DLD1 (cell line): ENCODE results near the gene DVL2.
"Not testable (repeated sequence)": the region's sequence is repeated elsewhere in the genome, so short reads cannot be mapped to it uniquely, and the experiment has no call there.

Experiments
- in situ Hi-C: cut with HindIII; loops from 2 replicates; pipeline ENCODE4 v1.10.0; 2017; ENCODE audit warnings: low sequenced_read_pairs

DVL2 gene

GRCh38 chr17:7204336-7204735 is 30.0 kb downstream of the DVL2 start:
- in situ Hi-C loops, result no loop called here

- in situ Hi-C loops, result no loop called here
Measured at GRCh38 chr17:7203391-7203790, 30.9 kb downstream of the DVL2 start.

GRCh38 chr17:7196651-7197401 is 37.5 kb downstream of the DVL2 start:
- in situ Hi-C loops, result no loop called here

- in situ Hi-C loops, result no loop called here
Measured at GRCh38 chr17:7195971-7196370, 38.3 kb downstream of the DVL2 start.

GRCh38 chr17:7192271-7192937 is 41.9 kb downstream of the DVL2 start:
- in situ Hi-C loops, result no loop called here

GRCh38 chr17:7191571-7192270 is 42.6 kb downstream of the DVL2 start:
- in situ Hi-C loops, result no loop called here

- in situ Hi-C loops, result no loop called here
Measured at GRCh38 chr17:7191069-7191468, 43.2 kb downstream of the DVL2 start.

- in situ Hi-C loops, result no loop called here
Measured at GRCh38 chr17:7190276-7190917, 43.9 kb downstream of the DVL2 start.

GRCh38 chr17:7186241-7186640 is 48.1 kb downstream of the DVL2 start:
- in situ Hi-C loops, result no loop called here

GRCh38 chr17:7184647-7185046 is 49.7 kb downstream of the DVL2 start:
- in situ Hi-C loops, result no loop called here

- in situ Hi-C loops, result no loop called here
Measured at GRCh38 chr17:7184091-7184488, 50.2 kb downstream of the DVL2 start.

GRCh38 chr17:7183433-7184090 is 50.8 kb downstream of the DVL2 start:
- in situ Hi-C loops, result no loop called here

- in situ Hi-C loops, result not testable (repeated sequence)
Measured at GRCh38 chr17:7182101-7182500, 52.2 kb downstream of the DVL2 start.

GRCh38 chr17:7179317-7180254 is 54.7 kb downstream of the DVL2 start, which contains the start of gene ASGR1:
Gene ASGR1, minus strand, starts transcription at chr17:7179370. Its CDS starts 807 bp downstream, at chr17:7178563.
- in situ Hi-C loops, result no loop called here

GRCh38 chr17:7178973-7179316 is 55.4 kb downstream of the DVL2 start:
- in situ Hi-C loops, result no loop called here

- in situ Hi-C loops, result no loop called here
Measured at GRCh38 chr17:7177954-7178477, 56.3 kb downstream of the DVL2 start.

- in situ Hi-C loops, result no loop called here
Measured at GRCh38 chr17:7177191-7177953, 56.9 kb downstream of the DVL2 start.

- in situ Hi-C loops, result no loop called here
Measured at GRCh38 chr17:7176841-7177190, 57.5 kb downstream of the DVL2 start.
